ENCODE data around the gene FBXW10B.
"Not testable (repeated sequence)": the region's sequence is repeated elsewhere in the genome, so short reads cannot be mapped to it uniquely, and the experiment has no call there.

DNA sequence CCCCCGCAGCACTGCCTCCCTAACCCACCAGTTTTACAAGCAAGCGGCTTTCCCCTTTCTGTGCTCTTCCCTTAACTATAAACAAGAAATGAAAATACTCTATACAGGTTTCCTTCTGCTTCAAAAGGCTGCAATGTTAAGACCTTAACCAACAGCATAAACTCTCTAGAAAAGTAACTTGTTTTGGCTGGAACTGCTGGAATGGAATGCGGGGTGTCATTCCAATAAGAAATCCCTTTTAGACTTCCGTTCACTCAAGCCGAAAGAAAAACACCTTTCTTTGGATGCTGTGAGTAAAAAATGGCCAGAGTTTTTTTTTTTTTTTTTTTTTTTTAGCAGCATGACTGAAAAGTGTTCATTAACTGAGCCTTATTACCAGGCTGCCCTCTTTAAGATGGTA is 27.5 kb downstream of the FBXW10B start:
- not testable (repeated sequence) for TF ChIP-seq EZH2 (IDR thresholded peaks at IDR 0.05; ENCODE audit: borderline replicate concordance, low read length)
- TF ChIP-seq, protein P1, sequence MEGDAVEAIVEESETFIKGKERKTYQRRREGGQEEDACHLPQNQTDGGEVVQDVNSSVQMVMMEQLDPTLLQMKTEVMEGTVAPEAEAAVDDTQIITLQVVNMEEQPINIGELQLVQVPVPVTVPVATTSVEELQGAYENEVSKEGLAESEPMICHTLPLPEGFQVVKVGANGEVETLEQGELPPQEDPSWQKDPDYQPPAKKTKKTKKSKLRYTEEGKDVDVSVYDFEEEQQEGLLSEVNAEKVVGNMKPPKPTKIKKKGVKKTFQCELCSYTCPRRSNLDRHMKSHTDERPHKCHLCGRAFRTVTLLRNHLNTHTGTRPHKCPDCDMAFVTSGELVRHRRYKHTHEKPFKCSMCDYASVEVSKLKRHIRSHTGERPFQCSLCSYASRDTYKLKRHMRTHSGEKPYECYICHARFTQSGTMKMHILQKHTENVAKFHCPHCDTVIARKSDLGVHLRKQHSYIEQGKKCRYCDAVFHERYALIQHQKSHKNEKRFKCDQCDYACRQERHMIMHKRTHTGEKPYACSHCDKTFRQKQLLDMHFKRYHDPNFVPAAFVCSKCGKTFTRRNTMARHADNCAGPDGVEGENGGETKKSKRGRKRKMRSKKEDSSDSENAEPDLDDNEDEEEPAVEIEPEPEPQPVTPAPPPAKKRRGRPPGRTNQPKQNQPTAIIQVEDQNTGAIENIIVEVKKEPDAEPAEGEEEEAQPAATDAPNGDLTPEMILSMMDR (conservative IDR thresholded peaks at IDR 0.05 in 1 of 2, IDR thresholded peaks at IDR 0.05 in 1 of 2; ENCODE audit: extremely low read depth in 1 of 2, insufficient read depth in 1 of 2, low read depth in 1 of 2, low read length in 2 of 2): not testable (repeated sequence)
